Breast epithelium (tissue), 3 donors: ENCODE data around the gene CPSF2.

Experiments
- CTCF ChIP-seq, 3 donors: fragments of 450-650 bp; IDR thresholded peaks; one replicate each; pipeline ENCODE4 v1.5.1; 2016 to 2017; ENCODE audit warnings: antibody characterized with exemption in 3 of 3, mild to moderate bottlenecking in 3 of 3, moderate library complexity in 3 of 3
- POLR2A ChIP-seq: fragments of 450-650 bp; IDR thresholded peaks from one replicate; pipeline ENCODE4 v1.6.1; 2016; ENCODE audit warnings: antibody characterized with exemption, mild to moderate bottlenecking, moderate library complexity
- POLR2AphosphoS5 ChIP-seq, 3 donors: sonication (generic); formaldehyde crosslinking; IDR thresholded peaks; one replicate each; pipeline ENCODE4 v1.6.1; 2017; ENCODE audit warnings: antibody characterized with exemption in 3 of 3

- TF ChIP-seq POLR2AphosphoS5 (IDR thresholded peaks at IDR 0.05) (no peak), CTCF (IDR thresholded peaks at IDR 0.05) (no peak), POLR2A (no peak)
These were observed 16.5 kb upstream of the CPSF2 start for GRCh38 chr14:92105073-92105892.
